ENCODE results near the gene EIF5AL1. TPM values are rescaled to one million over a fixed set of nuclear protein-coding genes. Genes with fewer than 3 reads are reported as not detected.
"Not testable (repeated sequence)": the region's sequence is repeated elsewhere in the genome, so short reads cannot be mapped to it uniquely, and the experiment has no call there.

The EIF5AL1 gene
- total RNA-seq, 2 experiments from 2014 or later = 2.9 to 3.1 TPM

- peaks cover 5% of the 10 kb centered on the region for H3K4me1 Mint-ChIP-seq
- no peaks in the 10 kb centered on the region for H3K27me3 Mint-ChIP-seq
- H3K27ac Mint-ChIP-seq = no peak overlapping the region
- no peak for DNase-seq
- no peaks in the 10 kb centered on the region for H3K9me3 Mint-ChIP-seq
- no peaks in the 10 kb centered on the region for H3K36me3 Mint-ChIP-seq
- no peak overlapping the region for H3K4me3 Mint-ChIP-seq
Measured at GRCh38 chr10:79552143-79552542, 39.8 kb downstream of the EIF5AL1 start.

GRCh38 chr10:79555354-79556309, 43.3 kb downstream of the EIF5AL1 start:
- H3K4me3 Mint-ChIP-seq = no peak overlapping the region
- no peaks in the 10 kb centered on the region for H3K4me1 Mint-ChIP-seq
- no peaks in the 10 kb centered on the region for H3K36me3 Mint-ChIP-seq
- no peak overlapping the region for H3K27ac Mint-ChIP-seq
- DNase-seq = no peak
- no peaks in the 10 kb centered on the region for H3K27me3 Mint-ChIP-seq
- no peaks in the 10 kb centered on the region for H3K9me3 Mint-ChIP-seq

GRCh38 chr10:79556961-79557360, 44.6 kb downstream of the EIF5AL1 start:
- DNase-seq = not testable (repeated sequence)

GRCh38 chr10:79559726-79560125, 47.4 kb downstream of the EIF5AL1 start:
- DNase-seq = no peak
- peaks cover 17% of the 10 kb centered on the region for H3K27me3 Mint-ChIP-seq
- H3K9me3 Mint-ChIP-seq = no peaks in the 10 kb centered on the region
- peaks cover 8% of the 10 kb centered on the region for H3K4me1 Mint-ChIP-seq
- no peaks in the 10 kb centered on the region for H3K36me3 Mint-ChIP-seq
- H3K27ac Mint-ChIP-seq = no peak overlapping the region
- H3K4me3 Mint-ChIP-seq = no peak overlapping the region

More at GRCh38 chr10:79556961-79557360, 44.6 kb downstream of the EIF5AL1 start:
- not testable (repeated sequence) for H3K4me3 Mint-ChIP-seq, H3K27me3 Mint-ChIP-seq, H3K36me3 Mint-ChIP-seq, H3K27ac Mint-ChIP-seq, H3K9me3 Mint-ChIP-seq, H3K4me1 Mint-ChIP-seq

DNA sequence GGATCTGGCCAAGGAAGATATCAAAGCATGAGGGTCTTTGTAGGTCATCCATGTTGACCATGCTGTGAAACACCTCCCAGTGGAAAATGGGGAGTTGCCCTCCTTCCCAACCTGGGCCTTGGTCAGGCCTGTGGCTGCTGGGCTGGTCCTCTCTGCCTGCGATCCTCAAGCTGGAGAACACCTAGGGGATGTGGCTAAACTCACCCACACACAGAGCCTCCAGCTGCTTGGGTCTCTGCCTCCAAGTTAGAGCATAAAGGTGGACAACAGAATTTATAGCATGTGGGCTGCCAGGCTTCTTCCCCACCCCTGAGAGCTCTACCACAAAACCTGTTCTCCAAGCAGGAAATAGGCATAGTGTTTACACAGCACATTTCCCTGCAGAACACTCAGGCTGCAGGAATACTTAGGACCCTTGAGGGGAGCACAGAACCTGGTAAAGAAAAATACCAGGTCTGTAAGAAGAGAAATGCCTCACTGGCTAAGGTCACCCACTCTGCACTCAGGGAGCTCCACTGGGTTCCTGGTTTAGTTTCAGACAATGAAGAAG, 47.9 kb downstream of the EIF5AL1 start, which contains the start of gene SFTPA2:
Gene SFTPA2, minus strand, starts transcription at position 248 of the 550 bp plus-strand sequence. CDS start 924 bp downstream, outside the sequence.
- no peaks in the 10 kb centered on the region for H3K9me3 Mint-ChIP-seq
- no peak within 1 kb of the TSS for H3K27ac Mint-ChIP-seq
- no peaks in the 10 kb centered on the region for H3K36me3 Mint-ChIP-seq
- H3K4me1 Mint-ChIP-seq = peaks cover 8% of the 10 kb centered on the region
- H3K27me3 Mint-ChIP-seq = peaks cover 17% of the 10 kb centered on the region
- no peak for DNase-seq
- no peak within 1 kb of the TSS for H3K4me3 Mint-ChIP-seq

DNA sequence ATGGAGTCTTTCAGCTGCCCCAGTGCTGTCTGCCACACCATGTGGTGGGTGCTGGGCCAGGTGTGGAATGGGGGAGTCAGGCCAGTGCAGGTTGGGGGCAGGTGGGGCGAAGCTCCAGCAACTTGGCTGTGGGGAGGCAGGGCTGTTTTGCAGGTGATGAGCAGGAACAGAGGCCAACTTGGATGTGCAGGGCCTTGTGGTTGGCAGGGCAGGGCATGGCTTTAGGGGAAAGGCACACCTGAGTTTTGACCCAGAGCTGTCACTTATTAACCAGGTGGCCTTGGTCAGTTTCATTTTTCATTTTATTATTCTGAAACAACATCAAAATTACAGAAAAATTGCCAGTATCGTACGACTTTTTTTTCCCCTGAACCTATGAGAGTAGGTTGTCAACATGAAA, 48.9 kb downstream of the EIF5AL1 start:
- Mint-ChIP-seq H3K27ac (no peak overlapping the region), H3K4me1 (peaks cover 8% of the 10 kb centered on the region), H3K27me3 (peaks cover 17% of the 10 kb centered on the region), H3K36me3 (no peaks in the 10 kb centered on the region), H3K4me3 (no peak overlapping the region), H3K9me3 (no peaks in the 10 kb centered on the region)
- DNase-seq = no peak

GRCh38 chr10:79562135-79562756, 49.9 kb downstream of the EIF5AL1 start:
- Mint-ChIP-seq H3K4me1 (peaks cover 8% of the 10 kb centered on the region), H3K9me3 (no peaks in the 10 kb centered on the region), H3K27ac (no peak overlapping the region), H3K4me3 (no peak overlapping the region), H3K27me3 (peaks cover 22% of the 10 kb centered on the region), H3K36me3 (no peaks in the 10 kb centered on the region)
- DNase-seq = peak; percentile 59

DNA sequence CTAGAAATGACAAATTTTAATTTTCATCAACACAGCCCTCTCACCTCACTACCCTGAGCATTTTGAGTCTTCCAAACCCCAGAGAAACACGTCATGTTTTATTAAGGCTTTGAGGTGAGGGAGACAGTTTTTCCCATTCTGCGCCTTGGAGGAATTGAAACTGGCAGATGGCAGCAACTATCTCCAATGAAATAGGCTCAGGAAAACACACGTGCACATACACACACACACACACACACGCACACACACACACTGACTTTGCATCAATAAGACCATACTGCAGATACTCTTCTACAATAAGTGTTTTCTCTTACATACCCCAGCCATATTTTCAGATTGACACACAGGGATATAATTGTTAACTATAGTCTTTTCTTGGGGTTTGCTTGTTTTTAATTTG, 51.1 kb downstream of the EIF5AL1 start:
- peaks cover 8% of the 10 kb centered on the region for H3K4me1 Mint-ChIP-seq
- H3K36me3 Mint-ChIP-seq = no peaks in the 10 kb centered on the region
- no peak overlapping the region for H3K4me3 Mint-ChIP-seq
- H3K9me3 Mint-ChIP-seq = no peaks in the 10 kb centered on the region
- no peak for DNase-seq
- H3K27me3 Mint-ChIP-seq = peaks cover 29% of the 10 kb centered on the region
- no peak overlapping the region for H3K27ac Mint-ChIP-seq

Other genes starting within 250 kb of the EIF5AL1 start
- gene PPIF, start 165.1 kb upstream of the EIF5AL1 start, total RNA-seq = 100 to 1,000 TPM; 163 to 176 TPM
- gene ZCCHC24, start 66.9 kb upstream of the EIF5AL1 start, total RNA-seq = under 1 TPM; 0.78 to 0.80 TPM
- not detected for gene SFTPA2, start 47.9 kb downstream of the EIF5AL1 start, total RNA-seq
- not detected for gene SFTPA1, start 98.4 kb downstream of the EIF5AL1 start, total RNA-seq
- gene NUTM2B, start 190.7 kb downstream of the EIF5AL1 start, total RNA-seq = under 1 TPM; 0.37 to 0.94 TPM